WTC11 (cell line): ENCODE data around the gene U2AF1L4. TPM values are rescaled to one million over a fixed set of nuclear protein-coding genes. Genes with fewer than 3 reads are reported as not detected.

Experiments
- ARID4B ChIP-seq: sonication (generic); formaldehyde crosslinking; IDR thresholded peaks from 2 replicates; pipeline ENCODE4 v1.8.0; 2023; ENCODE audit warnings: missing genetic modification reagents, mild to moderate bottlenecking, borderline replicate concordance
- CREB1 ChIP-seq: sonication (generic); formaldehyde crosslinking; IDR thresholded peaks from 2 replicates; pipeline ENCODE4 v1.8.0; 2023; ENCODE audit warnings: mild to moderate bottlenecking, missing genetic modification reagents
- E2F1 ChIP-seq: sonication (generic); formaldehyde crosslinking; IDR thresholded peaks from 2 replicates; pipeline ENCODE4 v1.8.0; 2022; ENCODE audit warnings: mild to moderate bottlenecking, missing genetic modification reagents
- E2F4 ChIP-seq: sonication (generic); formaldehyde crosslinking; IDR thresholded peaks from 2 replicates; pipeline ENCODE4 v1.8.1; 2022; ENCODE audit warnings: low read depth, mild to moderate bottlenecking, moderate library complexity, missing genetic modification reagents, borderline replicate concordance
- E2F5 ChIP-seq: sonication (generic); formaldehyde crosslinking; IDR thresholded peaks from 2 replicates; pipeline ENCODE4 v1.8.1; 2022; ENCODE audit warnings: mild to moderate bottlenecking, moderate library complexity, missing genetic modification reagents
- FOXP1 ChIP-seq: sonication (generic); formaldehyde crosslinking; IDR thresholded peaks from 2 replicates; pipeline ENCODE4 v1.8.0; 2022; ENCODE audit warnings: missing genetic modification reagents, mild to moderate bottlenecking, moderate library complexity, borderline replicate concordance
- KAT7 ChIP-seq: sonication (generic); formaldehyde crosslinking; IDR thresholded peaks from 2 replicates; pipeline ENCODE4 v1.8.1; 2023; ENCODE audit warnings: missing genetic modification reagents, mild to moderate bottlenecking, borderline replicate concordance
- MAX ChIP-seq: sonication (generic); formaldehyde crosslinking; IDR thresholded peaks from 2 replicates; pipeline ENCODE4 v1.8.0; 2022; ENCODE audit warnings: mild to moderate bottlenecking, missing genetic modification reagents
- NFYB ChIP-seq: sonication (generic); formaldehyde crosslinking; conservative IDR thresholded peaks from 2 replicates; pipeline ENCODE4 v1.8.0; 2022; ENCODE audit warnings: low read depth, missing genetic modification reagents
- NR1H2 ChIP-seq: sonication (generic); formaldehyde crosslinking; IDR thresholded peaks from 2 replicates; pipeline ENCODE4 v1.9.0; 2021; ENCODE audit warnings: mild to moderate bottlenecking, moderate library complexity, missing genetic modification reagents
- OVOL2 ChIP-seq: fragments of 250-450 bp; sonication (Bioruptor Pico); IDR thresholded peaks from 2 replicates; pipeline ENCODE4 v1.9.0; 2021; ENCODE audit warnings: mild to moderate bottlenecking, borderline replicate concordance
- PRDM15 ChIP-seq: sonication (generic); formaldehyde crosslinking; IDR thresholded peaks from 2 replicates; pipeline ENCODE4 v1.8.0; 2022; ENCODE audit warnings: missing genetic modification reagents
- SMAD4 ChIP-seq: sonication (generic); formaldehyde crosslinking; IDR thresholded peaks from 2 replicates; pipeline ENCODE4 v1.8.0; 2022; ENCODE audit warnings: mild to moderate bottlenecking, missing genetic modification reagents
- TEAD4 ChIP-seq: sonication (generic); formaldehyde crosslinking; IDR thresholded peaks from 2 replicates; pipeline ENCODE4 v1.8.0; 2022; ENCODE audit warnings: mild to moderate bottlenecking, missing genetic modification reagents
- TP53 ChIP-seq: sonication (generic); formaldehyde crosslinking; IDR thresholded peaks from 2 replicates; pipeline ENCODE4 v1.8.1; 2023; ENCODE audit warnings: mild to moderate bottlenecking, missing genetic modification reagents
- USF2 ChIP-seq: sonication (generic); formaldehyde crosslinking; IDR thresholded peaks from 2 replicates; pipeline ENCODE4 v1.8.1; 2023; ENCODE audit warnings: mild to moderate bottlenecking, missing genetic modification reagents, moderate library complexity
- ZNF121 ChIP-seq: sonication (generic); formaldehyde crosslinking; IDR thresholded peaks from 2 replicates; pipeline ENCODE4 v1.8.0; 2023; ENCODE audit warnings: missing genetic modification reagents
- ZNF219 ChIP-seq: sonication (generic); formaldehyde crosslinking; IDR thresholded peaks from 2 replicates; pipeline ENCODE4 v1.8.0; 2023; ENCODE audit warnings: missing genetic modification reagents, mild to moderate bottlenecking, borderline replicate concordance
- ZNF263 ChIP-seq: sonication (generic); formaldehyde crosslinking; IDR thresholded peaks from 2 replicates; pipeline ENCODE4 v1.8.1; 2022; ENCODE audit warnings: low read depth, mild to moderate bottlenecking, moderate library complexity, missing genetic modification reagents
- ZNF281 ChIP-seq: sonication (generic); formaldehyde crosslinking; IDR thresholded peaks from 2 replicates; pipeline ENCODE4 v1.8.0; 2023; ENCODE audit warnings: mild to moderate bottlenecking, missing genetic modification reagents
- ZNF425 ChIP-seq: fragments of 250-450 bp; sonication (Bioruptor Pico); conservative IDR thresholded peaks from 2 replicates; pipeline ENCODE4 v1.9.0; 2021; ENCODE audit warnings: mild to moderate bottlenecking
- total RNA-seq: library from RNA; stranded (reverse); gene quantifications from 3 replicates; pipeline ENCODE4 v1.2.3, GENCODE V29; 2021

Gene U2AF1L4
- total RNA-seq, 1 experiment from 2014 or later: 20.9 TPM

GRCh38 chr19:35704218-35704617 lies 41.0 kb downstream of the U2AF1L4 start, which contains the start of gene ZBTB32 (continued):
- TF ChIP-seq ARID4B (CRISPR knock-in tag) (peak; percentile 99), NFYB (CRISPR knock-in tag) (peak; percentile 90), ZNF281 (CRISPR knock-in tag) (peak; percentile 90), KAT7 (CRISPR knock-in tag) (no peak), ZNF121 (CRISPR knock-in tag) (peak; percentile 84; the same call in 1 of the 2 replicates), E2F5 (CRISPR knock-in tag) (peak; percentile 93), NR1H2 (CRISPR knock-in tag) (peak; percentile 86; the same call in 1 of the 2 replicates), USF2 (CRISPR knock-in tag) (peak; percentile 79), E2F1 (CRISPR knock-in tag) (peak; percentile 92), TP53 (CRISPR knock-in tag) (peak; percentile 89; the same call in 1 of the 2 replicates), MAX (CRISPR knock-in tag) (peak; percentile 99), TEAD4 (peak; percentile 97), ZNF263 (CRISPR knock-in tag) (peak; percentile 36; the same call in 1 of the 2 replicates), E2F4 (CRISPR knock-in tag) (peak; percentile 87; the same call in 1 of the 2 replicates), FOXP1 (CRISPR knock-in tag) (peak; percentile 99), OVOL2 (CRISPR knock-in tag) (no peak), SMAD4 (CRISPR knock-in tag) (peak; percentile 94), PRDM15 (CRISPR knock-in tag) (peak; percentile 75), ZNF219 (peak; percentile 93; the same call in 1 of the 2 replicates), CREB1 (CRISPR knock-in tag) (0 out of 2 replicates have a peak, but pooled peaks have one; percentile 84), ZNF425 (CRISPR knock-in tag) (no peak)
